Stimulated activated CD8-positive, alpha-beta memory T cell treated with anti-CD3 and anti-CD28 coated beads, Interleukin-15, amount 100 ng/mL, for 4 hours (primary cell): ENCODE results near the gene EML3.

Source experiments
- DNase-seq, 2 donors: peaks; one replicate each; pipeline ENCODE4 v3.0.0-alpha.2; 2020; ENCODE audit warnings: low read depth in 2 of 2

The EML3 gene

GRCh38 chr11:62553080-62553838 lies 59.3 kb downstream of the EML3 start:
- no peak for DNase-seq

GRCh38 chr11:62552485-62553079 lies 60.0 kb downstream of the EML3 start:
- no peak for DNase-seq
